Middle frontal gyrus (tissue), 1 donor: Measurements from ENCODE around the gene SLC25A21.
"Not testable (repeated sequence)": the region's sequence is repeated elsewhere in the genome, so short reads cannot be mapped to it uniquely, and the experiment has no call there.

Source experiments
- DNase-seq: peaks from one replicate; pipeline ENCODE4 v3.0.0-alpha.2; 2015; ENCODE audit warnings: low spot score; ENCODE audit errors: extremely low spot score

SLC25A21 gene

GRCh38 chr14:36996133-36996856, 176.1 kb downstream of the SLC25A21 start:
- DNase-seq = no peak

GRCh38 chr14:36989806-36990205, 182.6 kb downstream of the SLC25A21 start:
- DNase-seq = no peak

GRCh38 chr14:36988989-36989388, 183.4 kb downstream of the SLC25A21 start:
- no peak for DNase-seq

GRCh38 chr14:36988568-36988967, 183.8 kb downstream of the SLC25A21 start:
- no peak for DNase-seq

- DNase-seq = no peak
Observed at GRCh38 chr14:36986407-36986806, 186.0 kb downstream of the SLC25A21 start.

- DNase-seq = no peak
Observed at GRCh38 chr14:36981832-36982529, 190.4 kb downstream of the SLC25A21 start.

GRCh38 chr14:36980413-36980812, 192.0 kb downstream of the SLC25A21 start:
- DNase-seq = not testable (repeated sequence)

GRCh38 chr14:36979863-36980262, 192.5 kb downstream of the SLC25A21 start:
- no peak for DNase-seq

- DNase-seq = no peak
Observed at GRCh38 chr14:36976571-36977023, 195.8 kb downstream of the SLC25A21 start.

GRCh38 chr14:36975834-36976233, 196.6 kb downstream of the SLC25A21 start:
- DNase-seq = no peak

GRCh38 chr14:36974985-36975384, 197.4 kb downstream of the SLC25A21 start:
- no peak for DNase-seq

- DNase-seq = no peak
Observed at GRCh38 chr14:36973806-36974442, 198.5 kb downstream of the SLC25A21 start.

GRCh38 chr14:36971263-36971855, 201.0 kb downstream of the SLC25A21 start:
- DNase-seq = no peak

GRCh38 chr14:36967892-36968555, 204.4 kb downstream of the SLC25A21 start:
- DNase-seq = no peak

- DNase-seq = no peak
Observed at GRCh38 chr14:36955967-36956366, 216.4 kb downstream of the SLC25A21 start.

- DNase-seq = no peak
Observed at GRCh38 chr14:36955376-36955775, 217.0 kb downstream of the SLC25A21 start.

- no peak for DNase-seq
Observed at GRCh38 chr14:36952689-36953088, 219.7 kb downstream of the SLC25A21 start.

GRCh38 chr14:36951380-36951911, 221.0 kb downstream of the SLC25A21 start:
- no peak for DNase-seq

- DNase-seq = no peak
Observed at GRCh38 chr14:36950812-36951211, 221.6 kb downstream of the SLC25A21 start.

- DNase-seq = no peak
Observed at GRCh38 chr14:36949371-36949770, 223.0 kb downstream of the SLC25A21 start.
